GM04504 (cell line): ENCODE data around the gene HK2.
A peak's percentile ranks its signal among the peaks of the same experiment; 100 is the strongest.

Experiments
- DNase-seq: peaks from one replicate; pipeline ENCODE4 v3.0.0-alpha.2; 2012; ENCODE audit warnings: low read depth

Gene HK2

DNA sequence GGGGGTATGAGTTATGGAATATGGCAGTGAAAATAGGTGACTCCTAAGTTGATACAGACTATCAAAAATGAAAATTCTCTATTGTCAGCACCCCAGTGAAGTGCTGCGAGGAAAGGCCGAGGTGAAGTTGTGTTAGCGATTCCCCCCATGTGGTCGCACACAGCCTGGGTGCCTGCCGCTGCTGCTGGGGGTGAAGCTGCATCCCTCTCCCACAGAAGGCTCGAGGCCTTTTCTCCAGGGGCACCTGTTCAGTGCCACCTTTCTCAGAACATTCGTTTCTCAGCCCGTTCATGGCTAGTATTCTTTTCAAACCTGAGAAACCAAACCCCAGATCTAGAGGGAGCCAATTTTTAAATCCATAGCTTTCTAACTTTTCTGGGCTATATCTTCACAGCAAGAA is 23.8 kb downstream of the HK2 start:
- no peak for DNase-seq

DNA sequence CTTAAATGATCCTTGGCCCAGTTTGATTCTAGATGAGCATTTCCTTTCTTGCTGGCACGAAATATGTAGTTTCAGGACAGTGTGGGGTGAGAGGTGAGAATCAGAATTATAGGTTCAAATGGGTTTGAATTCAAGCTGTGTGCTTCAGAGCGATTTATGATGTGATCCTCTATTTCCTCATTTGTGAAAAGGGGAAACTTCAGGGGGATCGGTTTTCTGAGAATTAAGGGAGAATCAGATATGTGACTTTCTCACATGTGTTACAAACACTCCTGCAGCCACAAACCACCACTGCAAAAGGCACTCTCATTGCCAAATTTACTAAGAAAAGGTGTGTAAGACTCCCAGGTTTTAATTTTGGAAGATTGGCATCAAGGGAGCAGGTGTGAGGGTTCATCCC is 24.4 kb downstream of the HK2 start:
- DNase-seq: no peak

DNA sequence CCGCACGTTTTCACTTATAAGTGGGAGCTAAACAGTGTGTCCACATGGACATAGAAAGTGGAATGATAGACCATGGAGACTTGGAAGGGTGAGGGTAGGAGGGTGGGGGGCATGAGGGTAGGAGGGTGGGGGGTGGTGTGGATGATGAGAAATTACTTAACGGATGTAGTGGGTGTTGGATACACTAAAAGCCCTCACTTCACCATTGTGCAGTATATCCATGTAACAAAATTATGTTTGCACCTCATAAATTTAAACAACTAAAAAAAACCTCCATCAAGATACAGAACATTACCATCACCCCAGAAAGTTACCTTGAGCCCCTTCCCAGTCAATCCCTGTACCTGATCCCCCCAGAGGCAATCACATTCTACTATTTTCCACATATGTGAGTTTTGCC is 26.2 kb downstream of the HK2 start:
- DNase-seq: no peak

DNA sequence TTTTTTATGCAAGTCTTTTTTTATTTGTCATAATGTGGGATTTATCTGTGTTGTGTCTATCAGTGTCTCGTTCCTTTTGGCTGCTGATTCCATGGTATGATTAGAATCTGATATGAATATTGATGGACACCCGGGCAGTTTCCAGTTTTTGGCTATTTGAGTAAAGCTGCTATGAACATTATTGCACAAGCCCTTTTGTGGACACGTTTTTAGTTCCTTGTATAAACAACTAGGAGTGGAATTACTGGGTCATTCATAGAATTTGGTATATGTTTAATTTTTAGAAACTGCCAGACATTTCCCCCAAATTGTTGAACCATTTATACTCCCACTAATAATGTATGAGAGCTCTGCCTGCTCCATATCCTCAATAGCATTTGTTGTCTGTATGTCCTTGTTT is 26.6 kb downstream of the HK2 start:
- DNase-seq: no peak

DNA sequence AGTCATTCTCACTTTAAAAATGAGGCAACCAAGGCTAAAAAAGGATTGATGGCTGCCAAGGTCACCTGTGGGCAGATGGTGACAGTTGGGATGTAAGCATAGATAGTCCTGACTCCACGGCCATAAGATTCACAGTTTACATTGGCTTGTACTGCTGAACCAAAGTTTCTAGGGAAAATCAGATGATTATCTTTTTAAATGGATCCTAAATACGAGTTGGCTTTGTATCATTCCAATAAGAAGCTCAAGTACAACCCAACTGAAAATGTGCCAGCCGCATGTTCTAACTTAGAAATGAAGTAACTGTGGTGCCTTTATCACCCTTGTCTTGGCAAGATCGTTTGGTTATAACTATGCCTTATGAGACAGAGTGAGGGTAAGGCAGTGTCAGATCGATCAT is 27.6 kb downstream of the HK2 start:
- DNase-seq: no peak

DNA sequence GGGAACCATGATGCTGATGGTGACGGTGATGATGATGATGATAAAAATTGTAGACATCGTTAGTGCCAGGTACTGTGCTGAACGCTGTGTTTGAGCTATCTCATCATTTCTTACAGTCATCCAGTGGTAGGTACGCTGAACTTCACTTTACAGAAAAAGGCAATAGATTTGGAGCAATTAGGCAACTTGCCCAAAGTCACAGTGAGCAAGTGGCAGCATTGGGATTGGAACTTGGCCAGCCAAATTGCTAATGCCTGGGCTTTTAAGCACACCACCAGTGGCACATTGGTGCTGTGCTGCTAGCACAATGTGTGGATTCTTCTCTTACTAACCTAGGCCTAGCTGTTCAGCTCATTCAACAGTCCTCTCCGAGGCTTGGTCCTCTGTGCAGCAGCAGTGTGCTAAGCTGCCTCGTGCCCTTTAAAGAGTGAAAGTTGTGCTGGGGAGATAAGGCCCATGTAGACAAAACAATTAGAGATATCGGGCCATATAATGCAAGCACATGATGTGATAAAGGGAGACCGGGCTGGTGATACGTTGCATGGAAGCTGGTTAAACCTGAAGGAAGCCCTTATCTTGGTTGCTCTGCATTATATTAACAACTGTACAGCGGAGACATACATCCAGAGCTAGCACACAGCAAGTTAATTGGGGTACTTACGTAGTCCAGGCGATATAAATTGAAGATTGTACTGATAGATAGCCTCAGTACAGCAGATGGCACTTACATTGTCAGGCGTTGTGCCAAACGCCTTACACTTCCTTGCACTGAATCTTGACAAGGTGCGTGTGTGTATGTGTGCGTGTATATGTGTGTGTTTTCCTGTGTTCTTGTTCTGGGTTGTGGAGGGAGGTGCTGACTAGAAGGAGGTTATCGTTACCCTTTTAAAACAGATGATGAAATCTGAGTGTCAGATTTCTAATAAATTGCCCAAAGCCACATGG is 28.4 kb downstream of the HK2 start:
- no peak for DNase-seq

DNA sequence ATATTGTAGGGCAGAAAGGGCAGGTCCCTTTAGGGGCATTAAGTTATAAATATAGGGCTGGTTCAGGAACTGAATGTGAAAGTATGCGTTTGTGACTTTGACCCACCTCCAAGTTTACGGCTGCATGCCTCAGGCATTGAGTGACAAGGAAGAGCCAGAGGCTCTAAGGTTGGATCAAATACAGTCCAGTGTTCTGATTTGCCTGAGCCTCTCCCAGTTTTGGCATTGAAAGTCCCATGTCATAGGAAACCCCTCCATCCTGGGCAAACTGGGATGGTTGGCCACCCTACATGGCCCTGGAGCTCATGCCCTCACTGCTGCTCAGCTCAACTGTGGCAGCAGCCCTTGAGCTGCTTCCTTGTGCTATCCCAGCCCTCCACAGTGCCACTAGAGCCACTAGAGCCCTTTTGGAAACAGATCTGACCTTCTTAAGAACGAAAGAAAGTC is 29.9 kb downstream of the HK2 start:
- no peak for DNase-seq

DNA sequence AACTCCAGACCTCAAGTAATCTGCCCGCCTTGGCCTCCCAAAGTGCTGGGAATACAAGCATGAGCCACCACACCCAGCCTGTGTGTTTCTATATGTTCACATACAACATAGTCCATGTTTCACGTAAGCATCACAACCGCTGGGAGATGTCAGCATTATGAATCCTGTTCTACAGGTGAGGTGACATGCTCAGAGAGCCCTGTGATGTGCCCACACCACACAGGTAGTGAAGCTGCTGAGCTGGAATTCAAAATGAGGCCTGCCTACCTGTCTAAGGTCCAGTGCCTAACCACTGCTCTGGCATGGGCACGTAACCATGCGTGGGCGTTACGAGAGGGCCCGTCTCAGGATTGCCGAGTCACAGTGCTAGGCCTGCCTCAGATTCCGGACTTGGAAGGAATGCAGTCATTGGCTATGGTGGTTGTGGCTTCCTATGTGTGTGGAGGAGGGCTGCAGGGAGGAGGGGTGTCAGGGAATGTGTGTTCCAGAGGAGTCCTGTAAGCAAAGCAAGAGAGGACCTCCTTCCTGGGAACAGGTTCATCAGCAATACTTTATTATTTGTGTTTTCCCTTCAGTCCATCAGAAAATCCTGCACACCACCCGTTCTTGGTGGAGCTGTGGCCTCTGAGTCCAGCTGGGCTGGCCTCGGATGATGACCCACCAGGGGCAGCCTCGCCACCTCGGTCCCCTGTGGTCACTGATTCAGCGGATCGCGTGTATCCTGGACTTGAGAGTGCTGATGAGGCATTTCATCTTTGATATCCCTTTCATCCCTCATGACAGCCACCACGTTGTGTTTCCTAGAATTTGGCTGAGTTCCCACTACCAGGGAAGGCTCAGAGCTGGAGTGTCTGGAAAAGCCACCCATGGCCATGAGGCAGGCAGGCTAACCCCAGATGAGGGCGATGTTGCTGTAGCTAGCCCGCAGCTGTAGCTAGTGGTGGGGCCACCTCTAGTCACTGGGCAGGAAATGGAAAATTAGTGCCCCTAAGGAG is 31.1 kb downstream of the HK2 start:
- no peak for DNase-seq

DNA sequence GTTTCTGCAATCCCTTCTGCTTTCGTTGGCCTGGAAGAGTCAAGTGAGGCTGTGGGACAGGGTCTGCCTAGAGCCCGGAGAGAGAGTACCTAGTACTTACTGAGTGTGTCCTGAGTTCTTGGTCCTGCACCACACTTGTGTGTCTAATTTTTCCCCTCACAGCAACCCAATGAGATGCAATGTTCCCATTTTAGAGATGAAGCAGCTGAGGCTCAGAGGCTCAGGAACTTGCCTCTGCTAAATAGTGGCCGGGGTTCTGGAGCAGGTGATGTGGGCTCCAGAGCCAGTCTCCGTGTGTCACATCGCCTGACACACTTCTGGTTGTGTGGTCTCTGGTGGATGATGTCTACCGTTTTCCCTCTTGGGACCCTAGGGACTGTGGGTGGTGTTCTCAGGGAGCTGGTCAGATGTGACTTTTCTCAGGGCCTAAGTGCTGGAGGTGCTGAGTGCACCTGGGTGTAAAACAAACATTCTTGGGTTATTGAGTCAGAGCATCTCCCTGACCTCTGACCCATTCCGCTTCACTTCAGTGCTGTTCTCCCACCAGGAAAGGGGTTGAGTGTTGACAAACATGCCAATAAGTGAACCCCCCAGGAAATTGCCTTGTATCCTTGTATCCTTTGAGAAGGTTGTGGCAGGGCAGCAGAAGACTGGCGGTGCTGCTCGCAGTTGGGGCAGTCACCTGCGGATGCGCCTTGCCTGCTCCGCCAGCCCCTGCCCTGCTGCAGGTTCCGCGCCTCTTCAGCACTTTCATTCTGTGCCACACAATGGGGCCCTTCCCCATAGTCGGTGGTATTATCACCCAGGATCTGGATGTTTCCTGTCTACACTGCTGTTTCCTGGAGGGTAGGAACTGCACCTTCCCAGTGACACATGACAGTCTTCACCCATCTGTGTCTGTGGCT is 32.1 kb downstream of the HK2 start:
- no peak for DNase-seq

DNA sequence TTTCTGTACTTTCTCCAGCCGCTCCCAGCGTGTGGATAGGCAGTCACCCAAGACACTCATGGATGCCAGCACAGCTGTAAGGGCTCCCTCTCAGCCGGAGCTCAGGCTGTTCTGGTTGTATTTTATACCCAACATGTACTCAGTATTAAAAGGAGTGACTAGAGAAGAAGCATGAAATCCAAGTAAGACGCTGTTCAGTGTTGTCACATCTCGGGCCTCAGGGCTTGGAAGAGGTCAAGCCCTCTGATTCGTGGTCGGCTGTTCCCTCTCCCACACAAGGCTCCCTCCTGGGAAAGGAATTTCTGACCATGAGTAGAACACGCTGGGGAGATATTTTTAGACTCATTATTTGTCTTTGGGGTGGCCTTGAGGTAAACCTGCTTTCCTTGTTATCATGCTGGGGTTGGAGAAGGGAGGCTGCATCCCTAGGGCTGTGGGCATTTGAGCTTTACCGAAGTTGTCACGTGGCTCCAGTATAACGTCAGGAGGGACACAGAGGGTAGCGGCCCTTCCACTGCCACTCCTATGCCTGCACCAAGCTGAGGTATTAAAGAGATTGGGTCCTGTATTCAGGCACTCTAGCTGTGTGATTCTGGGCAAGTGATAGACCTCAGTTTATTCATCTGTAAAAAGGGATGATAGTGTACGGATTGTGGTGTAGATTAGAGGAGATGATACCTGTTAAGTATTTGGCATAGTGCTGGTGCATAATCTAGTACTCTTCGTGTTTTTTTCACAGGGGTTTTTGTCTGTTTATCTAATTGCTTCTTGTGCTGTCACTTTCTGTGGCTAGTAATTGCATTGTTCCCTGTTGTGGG is 34.1 kb downstream of the HK2 start:
- peak; percentile 83 for DNase-seq

DNA sequence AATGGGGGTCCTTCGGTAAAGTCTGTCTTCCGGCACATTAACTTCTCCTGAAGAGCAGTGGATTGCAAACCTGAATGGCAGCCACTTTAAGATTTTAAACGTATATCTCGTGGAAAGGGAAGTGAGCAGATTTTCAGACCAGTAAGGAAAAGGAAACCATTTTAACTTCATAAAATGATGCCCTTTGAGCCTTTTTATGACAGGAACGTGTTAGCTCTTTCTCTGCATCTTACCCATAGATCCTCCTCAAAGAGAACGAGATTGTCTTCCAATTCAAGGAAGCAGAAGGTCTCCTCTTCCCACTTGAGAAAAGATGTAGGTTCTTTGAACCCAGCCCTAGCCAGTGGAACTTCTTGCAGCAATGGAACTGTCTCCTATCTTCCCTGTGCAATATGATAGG is 35.6 kb downstream of the HK2 start:
- DNase-seq: no peak

DNA sequence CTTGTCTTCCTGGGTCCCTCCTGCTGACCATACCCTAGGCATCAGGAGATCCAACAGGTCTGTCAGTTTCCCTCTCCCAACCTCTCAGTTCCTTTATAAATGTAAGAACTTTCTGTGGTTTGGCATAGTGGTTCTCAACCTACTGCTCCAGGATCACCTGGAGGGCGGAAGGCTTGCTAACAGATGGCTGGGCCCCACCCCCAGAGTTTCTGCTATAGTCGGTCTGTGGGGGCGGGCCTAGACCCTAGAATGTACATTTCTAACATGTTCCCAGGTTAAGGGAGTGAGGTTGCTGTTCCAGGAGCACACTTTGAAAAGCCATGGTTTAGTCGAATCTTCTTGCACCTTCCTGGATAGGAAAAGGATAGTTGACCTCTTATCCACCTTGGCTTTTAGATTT is 37.0 kb downstream of the HK2 start:
- no peak for DNase-seq

DNA sequence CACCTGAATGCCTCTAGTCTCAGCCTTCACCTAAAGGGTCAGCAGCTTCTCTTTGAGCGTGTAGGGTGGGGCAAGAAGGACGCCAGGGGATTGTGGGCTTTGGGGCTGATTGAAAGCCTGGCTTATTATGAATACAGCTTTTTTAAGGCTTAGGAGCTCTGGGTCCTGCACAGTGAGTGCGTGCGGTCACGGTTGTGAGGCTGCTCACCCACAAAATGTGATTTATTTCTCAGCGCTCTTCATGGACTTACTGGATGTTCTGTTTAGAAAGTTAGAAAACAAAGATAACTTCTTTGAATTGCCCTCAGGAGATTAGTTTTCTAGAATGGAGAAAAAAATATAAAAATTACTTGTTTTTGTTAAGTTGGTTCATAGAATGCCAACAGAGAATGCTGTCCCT is 37.5 kb downstream of the HK2 start:
- DNase-seq: no peak

DNA sequence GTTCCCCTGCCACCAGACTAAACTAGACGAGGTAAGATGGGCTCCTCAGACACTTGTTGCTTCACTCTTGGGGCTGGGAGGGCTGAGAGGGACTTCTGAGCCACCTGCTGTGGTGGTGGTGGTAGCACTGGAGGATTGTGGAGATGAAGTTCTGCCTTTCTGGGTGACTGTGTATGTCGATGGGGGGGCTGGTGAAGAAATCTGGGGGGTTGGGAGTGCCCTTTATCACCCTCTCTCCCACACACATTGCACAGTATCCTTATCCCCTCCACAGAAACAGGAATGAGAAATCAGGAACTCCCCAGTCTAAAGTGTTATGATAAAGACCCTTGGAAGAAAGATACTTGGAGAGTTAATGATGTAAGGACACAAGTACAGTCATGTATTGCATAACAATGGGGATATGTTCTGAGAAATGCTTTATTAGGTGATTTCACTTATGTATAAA is 38.5 kb downstream of the HK2 start:
- DNase-seq: no peak

DNA sequence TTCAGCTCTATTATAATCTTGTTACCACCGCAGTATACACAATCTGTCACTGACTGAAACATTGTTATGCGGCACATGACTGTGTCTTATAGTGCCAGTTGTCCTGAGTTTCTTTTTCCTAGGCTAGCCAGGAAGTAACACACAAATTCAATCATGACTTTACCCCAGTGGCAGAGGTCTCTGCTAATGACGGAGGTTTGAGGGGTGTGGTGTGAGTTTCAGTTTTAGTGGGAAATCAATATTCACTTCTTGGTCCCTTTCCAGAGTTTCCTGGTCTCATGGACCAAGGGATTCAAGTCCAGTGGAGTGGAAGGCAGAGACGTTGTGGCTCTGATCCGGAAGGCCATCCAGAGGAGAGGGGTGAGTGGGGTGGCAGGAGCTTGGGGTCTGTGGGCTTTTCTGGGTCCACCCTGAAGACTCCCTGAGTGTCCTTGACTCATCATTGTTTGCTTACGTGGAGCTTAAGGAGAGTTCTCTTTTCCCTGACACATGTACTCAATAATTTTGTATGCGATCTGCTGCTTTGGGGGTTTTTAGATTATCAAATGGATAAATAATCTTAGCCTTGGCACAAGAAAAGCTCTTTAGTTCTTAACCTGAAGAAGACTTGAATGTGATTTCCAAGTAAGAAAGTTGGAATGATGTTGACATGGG is 39.2 kb downstream of the HK2 start:
- DNase-seq: no peak

DNA sequence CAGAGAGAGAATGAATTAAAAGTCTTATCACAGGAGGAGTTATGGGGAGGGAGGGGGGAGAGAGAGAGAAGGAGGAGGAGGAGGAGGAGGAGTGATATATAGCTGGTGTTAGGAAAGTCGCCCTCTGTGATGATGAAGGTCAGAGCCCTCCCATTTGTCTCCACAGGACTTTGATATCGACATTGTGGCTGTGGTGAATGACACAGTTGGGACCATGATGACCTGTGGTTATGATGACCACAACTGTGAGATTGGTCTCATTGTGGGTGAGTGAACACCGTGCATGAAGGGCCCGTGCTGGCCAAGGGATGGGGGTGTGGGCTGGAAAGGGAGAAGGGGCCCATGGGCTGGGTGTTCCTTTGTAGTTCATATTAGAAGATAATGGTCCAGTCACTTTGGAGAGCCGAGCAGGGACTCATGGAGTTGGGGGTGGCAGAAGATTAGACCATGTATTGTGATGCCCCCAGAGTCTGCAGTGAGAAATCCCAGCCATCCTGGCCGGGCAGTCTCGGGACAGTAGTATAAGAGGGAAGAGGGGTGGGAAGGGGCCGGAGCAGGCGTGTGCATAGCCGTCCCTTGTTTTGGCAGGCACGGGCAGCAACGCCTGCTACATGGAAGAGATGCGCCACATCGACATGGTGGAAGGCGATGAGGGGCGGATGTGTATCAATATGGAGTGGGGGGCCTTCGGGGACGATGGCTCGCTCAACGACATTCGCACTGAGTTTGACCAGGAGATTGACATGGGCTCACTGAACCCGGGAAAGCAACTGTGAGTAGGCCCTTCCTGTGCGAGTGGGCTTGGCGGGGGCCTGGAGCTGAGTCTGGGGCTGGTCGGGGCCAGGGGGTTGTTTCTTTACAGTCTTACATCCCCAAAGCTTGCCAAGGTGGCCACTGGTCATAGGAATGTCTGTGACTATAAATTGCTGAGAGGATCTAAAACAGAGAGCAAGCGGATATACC is 40.0 kb downstream of the HK2 start:
- no peak for DNase-seq

DNA sequence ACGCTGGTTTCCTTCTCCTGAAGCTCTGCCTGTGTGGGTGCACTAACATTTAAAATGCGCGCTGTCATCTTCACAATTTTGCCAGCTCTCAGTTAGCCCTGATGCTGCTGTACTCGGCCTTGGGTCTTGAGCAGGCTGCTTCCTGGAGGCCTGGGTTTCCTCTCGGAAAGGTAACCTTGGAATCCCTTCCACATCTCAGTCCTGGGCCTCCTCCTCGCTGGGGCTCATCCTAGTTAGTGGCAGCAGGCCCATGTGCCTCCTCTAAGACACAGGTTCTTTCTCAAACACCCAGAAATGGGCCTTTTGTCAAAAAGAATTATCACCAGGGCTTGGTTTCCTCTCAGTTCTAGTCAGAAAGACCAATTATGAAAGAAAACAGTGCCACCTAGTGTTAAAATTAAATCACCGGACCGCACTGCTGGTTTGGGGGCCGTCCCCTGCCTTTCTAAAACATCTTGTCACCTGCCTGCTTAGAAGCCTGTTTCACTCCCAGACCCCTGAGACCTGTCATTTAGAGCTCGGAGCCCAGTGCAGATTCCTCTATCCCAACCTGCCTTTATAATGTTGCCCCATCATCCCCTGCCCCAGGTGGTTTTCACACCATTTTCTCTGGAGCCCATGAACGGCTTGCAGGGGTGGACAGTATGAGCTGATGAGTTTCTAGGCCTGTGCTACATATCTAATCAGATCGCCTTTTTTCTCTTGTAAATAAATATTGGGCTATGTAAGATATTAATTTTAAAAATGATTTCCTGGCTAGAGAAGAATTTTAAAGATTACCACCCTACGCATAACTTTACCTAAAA is 42.4 kb downstream of the HK2 start:
- DNase-seq: no peak

DNA sequence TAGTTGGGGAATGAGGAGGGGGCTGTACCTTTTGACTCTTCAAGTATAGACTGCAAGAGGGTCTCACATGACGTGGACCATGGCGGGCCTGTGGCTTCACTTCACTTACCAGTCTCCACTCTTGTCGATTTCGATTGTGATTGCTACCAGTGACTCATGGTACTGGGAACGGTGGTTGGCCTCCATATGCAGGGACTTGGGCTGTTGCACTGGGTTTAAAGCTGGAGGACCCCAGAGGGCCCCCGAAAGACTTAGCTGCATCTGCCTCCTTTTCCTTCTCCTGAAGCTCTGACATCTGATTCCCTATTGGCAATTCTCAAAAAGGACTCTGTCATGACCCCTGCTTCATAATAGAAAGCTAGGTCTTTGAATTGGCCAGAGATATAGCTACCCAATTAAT is 43.4 kb downstream of the HK2 start:
- no peak for DNase-seq
